Measurements from ENCODE around the gene KRTAP4-4.

GRCh38 chr17:41151525-41151924 lies 9.0 kb downstream of the KRTAP4-4 start:
- TF ChIP-seq POU2F2 (IDR thresholded peaks at IDR 0.05; ENCODE audit: borderline replicate concordance, low read depth, low read length) (no peak), CTCF (IDR thresholded peaks at IDR 0.05 in 2 of 3, conservative IDR thresholded peaks at IDR 0.05 in 1 of 3; ENCODE audit: control insufficient read depth in 2 of 3, extremely low read depth in 1 of 3, insufficient read depth in 1 of 3, low read depth in 3 of 3, low read length in 3 of 3) (no peak), MAX (IDR thresholded peaks at IDR 0.05; ENCODE audit: low read depth, low read length) (no peak), NR2C2 (IDR thresholded peaks at IDR 0.05; ENCODE audit: borderline replicate concordance, control insufficient read depth, insufficient read length, low read depth) (no peak), ATF7 (IDR thresholded peaks at IDR 0.05; ENCODE audit: low read depth) (no peak), RFX5 (IDR thresholded peaks at IDR 0.05; ENCODE audit: low read depth, low read length) (no peak), ZZZ3 (IDR thresholded peaks at IDR 0.05; ENCODE audit: control insufficient read depth, insufficient read length, low read depth) (no peak), KLF5 (IDR thresholded peaks at IDR 0.05; ENCODE audit: partially characterized antibody) (no peak), ZNF274 (IDR thresholded peaks at IDR 0.05; ENCODE audit: insufficient read depth, insufficient read length) (no peak), TARDBP (IDR thresholded peaks at IDR 0.05; ENCODE audit: borderline replicate concordance) (no peak), POLR2A (IDR thresholded peaks at IDR 0.05; ENCODE audit: low read depth, low read length) (no peak), PAX8 (IDR thresholded peaks at IDR 0.05) (no peak)
